Activated CD4-positive, alpha-beta T cell treated with anti-CD3 and anti-CD28 coated beads, Interleukin-2, amount 10 ng/mL, durations not matched to agents 7 days and 5 days (primary cell): Measurements from ENCODE around the gene BHLHA15. TPM values are rescaled to one million over a fixed set of nuclear protein-coding genes. Genes with fewer than 3 reads are reported as not detected.
A peak's percentile ranks its signal among the peaks of the same experiment; 100 is the strongest.

Experiments
- CTCF ChIA-PET: fragments of 350-600 bp; sonication (Branson Sonifier 250); formaldehyde crosslinking; loops from one replicate; lab custom pipeline; 2021; ENCODE audit warnings: antibody characterized with exemption; lab: Charles Lee
- POLR2A ChIA-PET: fragments of 350-600 bp; sonication (Branson Sonifier 250); formaldehyde crosslinking; loops from one replicate; lab custom pipeline; 2021; ENCODE audit warnings: antibody characterized with exemption; lab: Charles Lee
- DNase-seq: peaks from one replicate; pipeline ENCODE4 v3.0.0-alpha.2; 2020
- H3K27ac Mint-ChIP-seq: one replicate; pipeline ENCODE4 v1.8.0; 2021; ENCODE audit warnings: mild to moderate bottlenecking, moderate library complexity, mixed read lengths
- H3K27me3 Mint-ChIP-seq: one replicate; pipeline ENCODE4 v1.8.0; 2021; ENCODE audit warnings: mixed read lengths
- H3K36me3 Mint-ChIP-seq: one replicate; pipeline ENCODE4 v1.8.0; 2021; ENCODE audit warnings: low read depth, mixed read lengths
- H3K4me1 Mint-ChIP-seq: one replicate; pipeline ENCODE4 v1.8.0; 2021; ENCODE audit warnings: mixed read lengths
- H3K4me3 Mint-ChIP-seq: one replicate; pipeline ENCODE4 v1.8.0; 2021; ENCODE audit warnings: mild to moderate bottlenecking, moderate library complexity, mixed read lengths
- H3K9me3 Mint-ChIP-seq: one replicate; pipeline ENCODE4 v1.8.0; 2021; ENCODE audit warnings: mixed read lengths
- total RNA-seq, 2 experiments: library from RNA; stranded (reverse); gene quantifications; one replicate each; pipeline ENCODE4 v1.2.3, GENCODE V29; 2021

The BHLHA15 gene
- total RNA-seq, 2 experiments from 2014 or later: not detected

GRCh38 chr7:98204670-98205069 lies 6.6 kb upstream of the BHLHA15 start:
- peaks cover 49% of the 10 kb centered on the region for H3K4me1 Mint-ChIP-seq
- peaks cover 31% of the 10 kb centered on the region for H3K36me3 Mint-ChIP-seq
- H3K27ac Mint-ChIP-seq: peak overlapping the region; percentile 19
- no peaks in the 10 kb centered on the region for H3K27me3 Mint-ChIP-seq
- no peaks in the 10 kb centered on the region for H3K9me3 Mint-ChIP-seq
- H3K4me3 Mint-ChIP-seq: no peak overlapping the region
- POLR2A ChIA-PET: no interaction called here
- CTCF ChIA-PET: no interaction called here
- DNase-seq: no peak

- H3K36me3 Mint-ChIP-seq: peaks cover 29% of the 10 kb centered on the region
- DNase-seq: no peak
- ChIA-PET CTCF (no interaction called here), POLR2A (no interaction called here)
- H3K4me3 Mint-ChIP-seq: no peak overlapping the region
- no peak overlapping the region for H3K27ac Mint-ChIP-seq
- no peaks in the 10 kb centered on the region for H3K27me3 Mint-ChIP-seq
- no peaks in the 10 kb centered on the region for H3K9me3 Mint-ChIP-seq
- peaks cover 48% of the 10 kb centered on the region for H3K4me1 Mint-ChIP-seq
Observed at GRCh38 chr7:98205162-98205845, 5.9 kb upstream of the BHLHA15 start.

- Mint-ChIP-seq H3K27me3 (no peaks in the 10 kb centered on the region), H3K36me3 (peaks cover 26% of the 10 kb centered on the region), H3K27ac (no peak overlapping the region), H3K4me1 (peaks cover 35% of the 10 kb centered on the region), H3K4me3 (no peak overlapping the region), H3K9me3 (no peaks in the 10 kb centered on the region)
- CTCF ChIA-PET: no interaction called here
- POLR2A ChIA-PET: no interaction called here
- DNase-seq: no peak
Observed at GRCh38 chr7:98206451-98207330, 4.5 kb upstream of the BHLHA15 start.

- POLR2A ChIA-PET: no interaction called here
- H3K4me3 Mint-ChIP-seq: no peak overlapping the region
Observed at GRCh38 chr7:98209166-98209920, 1.9 kb upstream of the BHLHA15 start.

GRCh38 chr7:98210513-98211220 lies 572 bp upstream of the BHLHA15 start:
- Mint-ChIP-seq H3K4me1 (peaks cover 8% of the 10 kb centered on the region), H3K4me3 (no peak overlapping the region), H3K36me3 (peaks cover 7% of the 10 kb centered on the region), H3K27ac (no peak overlapping the region), H3K27me3 (no peaks in the 10 kb centered on the region), H3K9me3 (no peaks in the 10 kb centered on the region)
- ChIA-PET POLR2A (no interaction called here), CTCF (no interaction called here)
- no peak for DNase-seq

More at GRCh38 chr7:98209166-98209920, 1.9 kb upstream of the BHLHA15 start:
- peaks cover 12% of the 10 kb centered on the region for H3K4me1 Mint-ChIP-seq
- no peak for DNase-seq
- CTCF ChIA-PET: interaction anchor here (0.9 kb wide), 1 partner anchor 85 kb away, joined by 3 read pairs; no protein-coding TSS in a partner anchor
- no peak overlapping the region for H3K27ac Mint-ChIP-seq
- H3K9me3 Mint-ChIP-seq: no peaks in the 10 kb centered on the region
- H3K27me3 Mint-ChIP-seq: no peaks in the 10 kb centered on the region
- H3K36me3 Mint-ChIP-seq: peaks cover 11% of the 10 kb centered on the region

GRCh38 chr7:98211676-98212531 lies 665 bp downstream of the BHLHA15 start:
- ChIA-PET CTCF (interaction anchor here (2.4 kb wide), 1 partner anchor 10 kb away, joined by 8 read pairs; no protein-coding TSS in a partner anchor), POLR2A (no interaction called here)
- Mint-ChIP-seq H3K27ac (no peak overlapping the region), H3K36me3 (peaks cover 3% of the 10 kb centered on the region), H3K4me1 (peaks cover 8% of the 10 kb centered on the region), H3K9me3 (no peaks in the 10 kb centered on the region), H3K4me3 (peak overlapping the region; percentile 25), H3K27me3 (no peaks in the 10 kb centered on the region)
- no peak for DNase-seq

GRCh38 chr7:98212532-98213041 lies 1.3 kb downstream of the BHLHA15 start:
- no peaks in the 10 kb centered on the region for H3K27me3 Mint-ChIP-seq
- no peaks in the 10 kb centered on the region for H3K36me3 Mint-ChIP-seq
- DNase-seq: no peak
- H3K4me1 Mint-ChIP-seq: peaks cover 8% of the 10 kb centered on the region
- POLR2A ChIA-PET: no interaction called here
- no peaks in the 10 kb centered on the region for H3K9me3 Mint-ChIP-seq
- CTCF ChIA-PET: interaction anchor here (2.4 kb wide), 1 partner anchor 10 kb away, joined by 8 read pairs; no protein-coding TSS in a partner anchor
- H3K27ac Mint-ChIP-seq: no peak overlapping the region
- H3K4me3 Mint-ChIP-seq: no peak overlapping the region

- Mint-ChIP-seq H3K4me1 (peaks cover 12% of the 10 kb centered on the region), H3K36me3 (peaks cover 4% of the 10 kb centered on the region), H3K4me3 (no peak overlapping the region), H3K27me3 (no peaks in the 10 kb centered on the region), H3K9me3 (no peaks in the 10 kb centered on the region), H3K27ac (no peak overlapping the region)
- DNase-seq: no peak
- ChIA-PET POLR2A (no interaction called here), CTCF (interaction anchor here (0.6 to 2.4 kb wide), 2 partner anchors 11 to 137 kb away, joined by 5 to 8 read pairs; no protein-coding TSS in a partner anchor)
Observed at GRCh38 chr7:98213296-98213887, 2.2 kb downstream of the BHLHA15 start.

- peaks cover 8% of the 10 kb centered on the region for H3K36me3 Mint-ChIP-seq
- no peak for DNase-seq
- H3K4me1 Mint-ChIP-seq: peaks cover 18% of the 10 kb centered on the region
- H3K9me3 Mint-ChIP-seq: no peaks in the 10 kb centered on the region
- H3K4me3 Mint-ChIP-seq: no peak overlapping the region
- no peaks in the 10 kb centered on the region for H3K27me3 Mint-ChIP-seq
- no peak overlapping the region for H3K27ac Mint-ChIP-seq
- ChIA-PET CTCF (interaction anchor here (0.6 to 2.4 kb wide), 2 partner anchors 12 to 138 kb away, joined by 5 to 8 read pairs; no protein-coding TSS in a partner anchor), POLR2A (no interaction called here)
Observed at GRCh38 chr7:98213888-98214810, 2.9 kb downstream of the BHLHA15 start.

GRCh38 chr7:98214811-98215321 lies 3.6 kb downstream of the BHLHA15 start:
- Mint-ChIP-seq H3K27ac (no peak overlapping the region), H3K4me3 (no peak overlapping the region), H3K4me1 (peaks cover 17% of the 10 kb centered on the region), H3K27me3 (no peaks in the 10 kb centered on the region), H3K9me3 (no peaks in the 10 kb centered on the region), H3K36me3 (peaks cover 13% of the 10 kb centered on the region)
- no peak for DNase-seq
- POLR2A ChIA-PET: no interaction called here
- CTCF ChIA-PET: no interaction called here
